Vagina (tissue), 2 donors: ENCODE data around the gene MAG. TPM values are rescaled to one million over a fixed set of nuclear protein-coding genes. Genes with fewer than 3 reads are reported as not detected.

Experiments used
- DNase-seq, 2 donors: peaks; one replicate each; pipeline ENCODE4 v3.0.0-alpha.2; 2017; ENCODE audit errors: extremely low spot score in 2 of 2
- H3K27ac ChIP-seq: fragments of 200-600 bp; sonication (generic); one replicate; pipeline ENCODE4 v1.5.1; 2019
- H3K27me3 ChIP-seq: fragments of 200-600 bp; sonication (generic); one replicate; pipeline ENCODE4 v1.5.1; 2019
- H3K36me3 ChIP-seq, 2 donors: fragments of 200-600 bp; sonication (generic); one replicate each; pipeline ENCODE4 v1.5.1; 2017 to 2019
- H3K4me1 ChIP-seq: fragments of 200-600 bp; sonication (generic); one replicate; pipeline ENCODE4 v1.5.1; 2019
- H3K4me3 ChIP-seq, 2 donors: fragments of 200-600 bp; sonication (generic); 1 replicate in 1 of 2; 2 replicates in 1 of 2; pipeline ENCODE4 v1.5.1; 2016 to 2019
- H3K9me3 ChIP-seq: fragments of 200-600 bp; sonication (generic); one replicate; pipeline ENCODE4 v1.5.1; 2019
- CTCF ChIP-seq, 3 experiments: fragments of 450-650 bp in 2 of 3; fragments of 200-600 bp in 1 of 3; sonication (generic) in 1 of 3; IDR thresholded peaks; one replicate each; pipeline ENCODE4 v1.5.1; 2017 to 2019; ENCODE audit warnings: antibody characterized with exemption in 3 of 3, mild to moderate bottlenecking in 2 of 3, moderate library complexity in 2 of 3
- POLR2A ChIP-seq, 2 donors: fragments of 450-650 bp; IDR thresholded peaks; one replicate each; pipeline ENCODE4 v1.6.1; 2017; ENCODE audit warnings: antibody characterized with exemption in 2 of 2, mild to moderate bottlenecking in 2 of 2, moderate library complexity in 2 of 2
- POLR2AphosphoS5 ChIP-seq, 2 donors: sonication (generic); formaldehyde crosslinking; IDR thresholded peaks; one replicate each; pipeline ENCODE4 v1.9.0; 2017; ENCODE audit warnings: antibody characterized with exemption in 2 of 2, mild to moderate bottlenecking in 2 of 2, low read depth in 1 of 2; ENCODE audit not compliant: insufficient read depth in 1 of 2
- intact Hi-C: fragments of 100-400 bp; cut with DNase I; formaldehyde crosslinking; loops from one replicate; pipeline ENCODE4 v1.15.1; 2023
- total RNA-seq: library from RNA; depleted of rRNA; stranded (reverse); fragments of >200 nt; gene quantifications from one replicate; pipeline ENCODE4 v1.2.3, GENCODE V29; 2016

MAG gene
- total RNA-seq, 1 donor from 2014 or later = not detected

GRCh38 chr19:35295792-35296462 lies 4.0 kb downstream of the MAG start:
- no peaks in the 10 kb centered on the region for H3K27me3 ChIP-seq
- no peaks in the 10 kb centered on the region for H3K4me1 ChIP-seq
- no peaks in the 10 kb centered on the region for H3K9me3 ChIP-seq
- TF ChIP-seq POLR2A (IDR thresholded peaks at IDR 0.05) (no peak), CTCF (IDR thresholded peaks at IDR 0.05) (no peak), POLR2AphosphoS5 (IDR thresholded peaks at IDR 0.05; ENCODE audit: insufficient read depth in 1 of 2, low read depth in 1 of 2) (no peak)
- no peak overlapping the region for H3K4me3 ChIP-seq
- no peaks in the 10 kb centered on the region for H3K36me3 ChIP-seq
- no peak for DNase-seq
- no peak overlapping the region for H3K27ac ChIP-seq
- intact Hi-C loops = no loop called here

- Histone ChIP-seq H3K27me3 (no peaks in the 10 kb centered on the region), H3K4me3 (no peak overlapping the region), H3K27ac (no peak overlapping the region), H3K4me1 (no peaks in the 10 kb centered on the region), H3K9me3 (no peaks in the 10 kb centered on the region), H3K36me3 (no peaks in the 10 kb centered on the region)
- TF ChIP-seq CTCF (IDR thresholded peaks at IDR 0.05) = no peak
- no peak for TF ChIP-seq POLR2AphosphoS5 (IDR thresholded peaks at IDR 0.05; ENCODE audit: insufficient read depth in 1 of 2, low read depth in 1 of 2)
- no peak for TF ChIP-seq POLR2A (IDR thresholded peaks at IDR 0.05)
- no peak for DNase-seq
- intact Hi-C loops = no loop called here
These were observed 4.9 kb downstream of the MAG start for GRCh38 chr19:35296644-35297514.

GRCh38 chr19:35297515-35297848 lies 5.5 kb downstream of the MAG start:
- H3K9me3 ChIP-seq = no peaks in the 10 kb centered on the region
- intact Hi-C loops = no loop called here
- H3K27ac ChIP-seq = no peak overlapping the region
- H3K27me3 ChIP-seq = no peaks in the 10 kb centered on the region
- H3K4me3 ChIP-seq = no peak overlapping the region
- TF ChIP-seq POLR2AphosphoS5 (IDR thresholded peaks at IDR 0.05; ENCODE audit: insufficient read depth in 1 of 2, low read depth in 1 of 2) = no peak
- no peak for TF ChIP-seq CTCF (IDR thresholded peaks at IDR 0.05)
- TF ChIP-seq POLR2A (IDR thresholded peaks at IDR 0.05) = no peak
- DNase-seq = no peak
- no peaks in the 10 kb centered on the region for H3K4me1 ChIP-seq
- H3K36me3 ChIP-seq = no peaks in the 10 kb centered on the region

- Histone ChIP-seq H3K9me3 (no peaks in the 10 kb centered on the region), H3K4me1 (no peaks in the 10 kb centered on the region), H3K36me3 (no peaks in the 10 kb centered on the region), H3K27ac (no peak overlapping the region), H3K27me3 (no peaks in the 10 kb centered on the region), H3K4me3 (no peak overlapping the region)
- no peak for DNase-seq
- intact Hi-C loops = no loop called here
- TF ChIP-seq CTCF (IDR thresholded peaks at IDR 0.05) = no peak
- TF ChIP-seq POLR2AphosphoS5 (IDR thresholded peaks at IDR 0.05; ENCODE audit: insufficient read depth in 1 of 2, low read depth in 1 of 2) = no peak
- TF ChIP-seq POLR2A (IDR thresholded peaks at IDR 0.05) = no peak
These were observed 6.0 kb downstream of the MAG start for GRCh38 chr19:35297922-35298321.

GRCh38 chr19:35298561-35298972 lies 6.6 kb downstream of the MAG start:
- Histone ChIP-seq H3K4me3 (no peak overlapping the region), H3K27me3 (no peaks in the 10 kb centered on the region), H3K36me3 (no peaks in the 10 kb centered on the region), H3K9me3 (no peaks in the 10 kb centered on the region), H3K4me1 (no peaks in the 10 kb centered on the region), H3K27ac (no peak overlapping the region)
- intact Hi-C loops = no loop called here
- TF ChIP-seq CTCF (IDR thresholded peaks at IDR 0.05) = no peak
- TF ChIP-seq POLR2A (IDR thresholded peaks at IDR 0.05) = no peak
- TF ChIP-seq POLR2AphosphoS5 (IDR thresholded peaks at IDR 0.05; ENCODE audit: insufficient read depth in 1 of 2, low read depth in 1 of 2) = no peak
- DNase-seq = no peak
